Gastroesophageal sphincter (tissue), 4 donors: ENCODE data around the gene DICER1. TPM values are rescaled to one million over a fixed set of nuclear protein-coding genes. Genes with fewer than 3 reads are reported as not detected.

Experiments used
- ATAC-seq: fragments of 150-250 bp; one replicate; pipeline ENCODE4 v1.9.1; 2016; ENCODE audit warnings: mild to moderate bottlenecking, moderate library complexity
- H3K27ac ChIP-seq, 4 donors: fragments of 200-600 bp; sonication (generic) in 3 of 4; 1 replicate in 3 of 4; 2 replicates in 1 of 4; pipeline ENCODE4 v1.5.1; 2016 to 2019
- H3K27me3 ChIP-seq: fragments of 200-600 bp; sonication (generic); one replicate; pipeline ENCODE4 v1.5.1; 2019
- H3K36me3 ChIP-seq, 2 donors: fragments of 200-600 bp; sonication (generic); one replicate each; pipeline ENCODE4 v1.5.1; 2019; ENCODE audit warnings: control low read depth in 1 of 2
- H3K4me1 ChIP-seq, 3 donors: fragments of 200-600 bp; sonication (generic); 1 replicate in 2 of 3; 2 replicates in 1 of 3; pipeline ENCODE4 v1.5.1; 2016 to 2019; ENCODE audit warnings: control low read depth in 2 of 3
- H3K4me3 ChIP-seq, 2 donors: fragments of 200-600 bp; sonication (generic); one replicate each; pipeline ENCODE4 v1.5.1; 2019; ENCODE audit warnings: mild to moderate bottlenecking in 1 of 2, moderate library complexity in 1 of 2
- H3K9me3 ChIP-seq, 3 donors: fragments of 200-600 bp; sonication (generic); one replicate each; pipeline ENCODE4 v1.5.1; 2017 to 2019; ENCODE audit warnings: control low read depth in 2 of 3
- CTCF ChIP-seq, 4 experiments: fragments of 200-600 bp in 2 of 4; fragments of 450-650 bp in 2 of 4; sonication (generic) in 1 of 4; IDR thresholded peaks; one replicate each; pipeline ENCODE4 v1.5.1; 2017 to 2019; ENCODE audit warnings: antibody characterized with exemption in 4 of 4, mild to moderate bottlenecking in 2 of 4, moderate library complexity in 2 of 4
- EP300 ChIP-seq: sonication (generic); formaldehyde crosslinking; IDR thresholded peaks from one replicate; pipeline ENCODE4 v1.6.1; 2017; ENCODE audit warnings: antibody characterized with exemption, mild to moderate bottlenecking
- POLR2A ChIP-seq, 2 donors: fragments of 450-650 bp; IDR thresholded peaks; one replicate each; pipeline ENCODE4 v1.6.1; 2017; ENCODE audit warnings: antibody characterized with exemption in 2 of 2, mild to moderate bottlenecking in 2 of 2, moderate library complexity in 1 of 2
- POLR2AphosphoS5 ChIP-seq: sonication (generic); formaldehyde crosslinking; IDR thresholded peaks from one replicate; pipeline ENCODE4 v1.6.1; 2017; ENCODE audit warnings: antibody characterized with exemption
- WGBS, 2 donors: methylation state at CpG; one replicate each; pipeline ENCODE4 v1.1.5; 2018; ENCODE audit warnings: low coverage in 1 of 2; 5-methylcytosine and 5-hydroxymethylcytosine counted together
- total RNA-seq, 4 donors: library from RNA; depleted of rRNA; stranded (reverse); fragments of >200 nt; gene quantifications; one replicate each; pipeline ENCODE4 v1.1.0, GENCODE V29; 2016

Gene DICER1
- total RNA-seq, 4 donors from 2014 or later = 57.5 to 74.9 (median 68.6) TPM

- Histone ChIP-seq H3K36me3 (peaks cover 18 to 87% of the 10 kb centered on the region in 2 donors), H3K27ac (no peak overlapping the region)
- WGBS, 2 donors = 89% methylated on average over 9 of the region's 9 CpGs; no CpG with 5 or more reads in 1 of the 2 donors
These were observed 64.6 kb downstream of the DICER1 start for GRCh38 chr14:95092723-95093122.

GRCh38 chr14:95091581-95091980 lies 65.7 kb downstream of the DICER1 start:
- Histone ChIP-seq H3K27me3 (no peaks in the 10 kb centered on the region), H3K27ac (no peak overlapping the region), H3K4me3 (no peak overlapping the region), H3K9me3 (no peaks in the 10 kb centered on the region), H3K4me1 (peaks cover 0 to 34% (median 0%) of the 10 kb centered on the region in 3 donors), H3K36me3 (peaks cover 18 to 97% of the 10 kb centered on the region in 2 donors)
- no peak for ATAC-seq
- no peak for TF ChIP-seq EP300
- TF ChIP-seq POLR2AphosphoS5 = no peak
- TF ChIP-seq POLR2A (IDR thresholded peaks at IDR 0.05) = no peak
- whole genome bisulfite sequencing, 2 donors = 43 to 58% methylated on average over 4 of the region's 4 CpGs

More at GRCh38 chr14:95092723-95093122, 64.6 kb downstream of the DICER1 start:
- no peak for TF ChIP-seq CTCF (IDR thresholded peaks at IDR 0.05)
- no peak for TF ChIP-seq POLR2AphosphoS5
- TF ChIP-seq EP300 = no peak
- no peak for TF ChIP-seq POLR2A (IDR thresholded peaks at IDR 0.05)
- ATAC-seq = no peak
- Histone ChIP-seq H3K27me3 (no peaks in the 10 kb centered on the region), H3K4me3 (no peak overlapping the region), H3K4me1 (peaks cover 0 to 46% (median 1%) of the 10 kb centered on the region in 3 donors), H3K9me3 (no peaks in the 10 kb centered on the region)

- ATAC-seq = no peak
- H3K27me3 ChIP-seq = no peaks in the 10 kb centered on the region
- peaks cover 0 to 17% (median 0%) of the 10 kb centered on the region in 3 donors for H3K4me1 ChIP-seq
- TF ChIP-seq EP300 (no peak), POLR2AphosphoS5 (no peak), CTCF (IDR thresholded peaks at IDR 0.05) (no peak), POLR2A (IDR thresholded peaks at IDR 0.05) (no peak)
- peaks cover 16 to 87% of the 10 kb centered on the region in 2 donors for H3K36me3 ChIP-seq
- no peaks in the 10 kb centered on the region for H3K9me3 ChIP-seq
- no peak overlapping the region for H3K4me3 ChIP-seq
- H3K27ac ChIP-seq = no peak overlapping the region
- 54% methylated on average over 3 to 4 of the region's 4 CpGs for WGBS, 2 donors
These were observed 68.7 kb downstream of the DICER1 start for GRCh38 chr14:95088665-95089064.

GRCh38 chr14:95087619-95088018 lies 69.7 kb downstream of the DICER1 start:
- Histone ChIP-seq H3K4me3 (no peak overlapping the region), H3K9me3 (no peaks in the 10 kb centered on the region), H3K27me3 (no peaks in the 10 kb centered on the region), H3K27ac (no peak overlapping the region), H3K4me1 (peaks cover 0 to 7% (median 0%) of the 10 kb centered on the region in 3 donors), H3K36me3 (peaks cover 13 to 77% of the 10 kb centered on the region in 2 donors)
- WGBS, 2 donors = 73 to 81% methylated on average over 6 of the region's 6 CpGs
- ATAC-seq = no peak
- TF ChIP-seq POLR2A (IDR thresholded peaks at IDR 0.05) = no peak
- TF ChIP-seq EP300 = no peak
- TF ChIP-seq CTCF (IDR thresholded peaks at IDR 0.05) = no peak
- no peak for TF ChIP-seq POLR2AphosphoS5

GRCh38 chr14:95085321-95085720 lies 72.0 kb downstream of the DICER1 start:
- TF ChIP-seq CTCF (IDR thresholded peaks at IDR 0.05) (no peak), POLR2A (IDR thresholded peaks at IDR 0.05) (no peak), POLR2AphosphoS5 (no peak), EP300 (no peak)
- 60 to 83% methylated on average over 3 to 5 of the region's 5 CpGs for WGBS, 2 donors

More at GRCh38 chr14:95085321-95085720, 72.0 kb downstream of the DICER1 start:
- ATAC-seq = no peak
- Histone ChIP-seq H3K4me3 (no peak overlapping the region), H3K9me3 (no peaks in the 10 kb centered on the region), H3K36me3 (peaks cover 6 to 57% of the 10 kb centered on the region in 2 donors), H3K4me1 (no peaks in the 10 kb centered on the region), H3K27ac (no peak overlapping the region), H3K27me3 (no peaks in the 10 kb centered on the region)
